Ectodermal cell (in vitro differentiated cells): ENCODE measurements around the gene HTR3A. TPM values are rescaled to one million over a fixed set of nuclear protein-coding genes. Genes with fewer than 3 reads are reported as not detected.
"Not testable (repeated sequence)": the region's sequence is repeated elsewhere in the genome, so short reads cannot be mapped to it uniquely, and the experiment has no call there.

ENCODE experiments used
- H3K27ac ChIP-seq: 2 replicates; pipeline ENCODE4 v1.7.0; 2013; ENCODE audit warnings: mild to moderate bottlenecking, low read depth, low read length; ENCODE audit not compliant: insufficient read depth, poor library complexity, severe bottlenecking
- H3K27me3 ChIP-seq: 2 replicates; pipeline ENCODE4 v1.7.0; 2013; ENCODE audit warnings: mild to moderate bottlenecking, low read length; ENCODE audit not compliant: insufficient read depth, control insufficient read depth, poor library complexity, severe bottlenecking
- H3K36me3 ChIP-seq: one replicate; pipeline ENCODE4 v1.7.0; 2013; ENCODE audit warnings: low read length; ENCODE audit not compliant: control insufficient read depth, insufficient read depth
- H3K4me1 ChIP-seq: one replicate; pipeline ENCODE4 v1.7.0; 2013; ENCODE audit warnings: low read length; ENCODE audit not compliant: control insufficient read depth, insufficient read depth
- H3K4me3 ChIP-seq: 2 replicates; pipeline ENCODE4 v1.7.0; 2013; ENCODE audit warnings: low read depth, low read length, control low read depth; ENCODE audit not compliant: insufficient read depth
- H3K9me3 ChIP-seq: 2 replicates; pipeline ENCODE4 v1.7.0; 2013; ENCODE audit warnings: mild to moderate bottlenecking, low read length, moderate library complexity; ENCODE audit not compliant: control insufficient read depth
- WGBS, 2 experiments: methylation state at CpG; one replicate each; pipeline ENCODE4 v1.1.7; 2013; ENCODE audit warnings: missing lambda C conversion rate in 2 of 2; 5-methylcytosine and 5-hydroxymethylcytosine counted together
- polyA plus RNA-seq, 4 experiments: library from polyadenylated mRNA; stranded (reverse); fragments of 50-300 nt; gene quantifications; one replicate each; pipeline ENCODE4 v1.2.3, GENCODE V29; 2013

Gene HTR3A
- polyA plus RNA-seq (2013, experiment 1 of 4) = 0.70 TPM
- polyA plus RNA-seq (2013, experiment 2 of 4) = 0.46 TPM
- 0.48 TPM for polyA plus RNA-seq (2013, experiment 3 of 4)
- polyA plus RNA-seq (2013, experiment 4 of 4) = 0.28 TPM

DNA sequence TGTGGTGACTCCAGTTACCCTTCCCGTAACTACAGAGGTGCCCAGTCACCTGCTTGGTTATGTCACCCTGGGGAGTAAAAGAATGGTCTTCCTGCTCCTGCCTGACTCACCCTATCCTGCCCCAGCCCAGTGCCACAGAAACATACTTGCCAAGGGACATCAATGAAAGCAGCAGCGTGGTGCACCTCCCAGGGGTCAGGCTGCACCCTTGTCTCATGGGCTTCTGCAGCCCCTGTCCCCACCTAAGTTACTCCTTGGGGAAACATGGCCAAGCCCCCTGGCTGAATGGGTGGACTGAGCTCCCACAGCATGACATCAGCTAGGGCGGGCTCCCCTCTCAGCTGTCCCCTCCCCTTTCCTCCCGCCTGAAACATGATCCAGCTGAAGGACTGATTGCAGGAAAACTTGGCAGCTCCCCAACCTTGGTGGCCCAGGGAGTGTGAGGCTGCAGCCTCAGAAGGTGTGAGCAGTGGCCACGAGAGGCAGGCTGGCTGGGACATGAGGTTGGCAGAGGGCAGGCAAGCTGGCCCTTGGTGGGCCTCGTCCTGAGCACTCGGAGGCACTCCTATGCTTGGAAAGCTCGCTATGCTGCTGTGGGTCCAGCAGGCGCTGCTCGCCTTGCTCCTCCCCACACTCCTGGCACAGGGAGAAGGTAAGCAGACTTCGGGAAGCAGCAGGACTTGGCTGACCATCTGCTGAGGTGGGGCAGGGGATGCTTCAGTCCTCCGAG, at the start of gene HTR3A:
HTR3A (plus strand) TSS at position 368 of the 730 bp plus-strand sequence; CDS start at position 586, 218 bp downstream.
- Histone ChIP-seq H3K9me3 (no peaks in the 10 kb centered on the region), H3K27me3 (no peaks in the 10 kb centered on the region), H3K4me1 (peaks cover 17% of the 10 kb centered on the region), H3K4me3 (no peak within 1 kb of the TSS), H3K36me3 (no peaks in the 10 kb centered on the region), H3K27ac (no peak within 1 kb of the TSS)
- WGBS, 2 experiments = 18% methylated on average over 12 of the region's 12 CpGs

DNA sequence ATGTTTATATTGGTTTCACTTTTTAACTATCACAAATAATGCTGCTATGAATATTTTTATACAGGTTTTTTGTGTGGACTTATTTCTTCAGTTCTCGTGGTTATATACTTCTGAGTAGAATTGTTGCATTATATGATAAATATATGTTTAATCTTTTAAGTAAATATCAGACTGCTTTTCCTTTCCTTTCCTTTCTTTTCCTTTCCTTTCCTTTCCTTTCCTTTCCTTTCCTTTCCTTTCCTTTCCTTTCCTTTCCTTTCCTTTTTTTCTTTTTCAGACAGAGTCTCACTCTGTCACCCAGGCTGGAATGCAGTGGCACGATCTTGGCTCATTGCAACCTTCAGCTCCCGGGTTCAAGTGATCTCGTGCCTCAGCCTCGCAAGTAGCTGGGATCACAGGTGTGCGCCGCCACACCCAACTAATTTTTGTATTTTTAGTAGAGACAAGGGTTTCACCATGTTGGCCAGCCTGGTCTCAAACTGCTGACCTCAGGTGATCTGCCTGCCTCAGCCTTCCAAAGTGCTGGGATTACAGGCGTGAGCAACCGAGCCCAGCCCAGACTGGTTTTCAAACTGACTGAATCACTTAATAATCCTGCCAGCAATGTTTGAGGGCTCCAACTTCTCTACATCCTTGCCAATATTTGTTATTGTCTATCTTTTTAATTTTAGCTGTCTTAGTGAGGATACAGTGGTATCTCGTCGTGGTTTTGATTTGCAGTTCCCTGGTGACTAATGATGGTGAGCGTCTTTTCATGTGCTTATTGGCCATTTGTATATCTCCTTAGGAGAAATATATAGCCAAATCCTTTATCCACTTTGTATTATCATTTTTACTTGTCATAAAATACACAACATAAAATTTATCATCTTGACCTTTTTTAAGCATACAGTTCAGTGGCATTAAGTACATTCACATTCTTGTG, 48.4 kb upstream of the HTR3A start:
- Histone ChIP-seq H3K36me3 (no peaks in the 10 kb centered on the region), H3K9me3 (no peaks in the 10 kb centered on the region), H3K27me3 (no peaks in the 10 kb centered on the region), H3K27ac (no peak overlapping the region), H3K4me1 (no peaks in the 10 kb centered on the region), H3K4me3 (no peak overlapping the region)
- 87 to 92% methylated on average over 11 of the region's 12 CpGs for WGBS, 2 experiments

DNA sequence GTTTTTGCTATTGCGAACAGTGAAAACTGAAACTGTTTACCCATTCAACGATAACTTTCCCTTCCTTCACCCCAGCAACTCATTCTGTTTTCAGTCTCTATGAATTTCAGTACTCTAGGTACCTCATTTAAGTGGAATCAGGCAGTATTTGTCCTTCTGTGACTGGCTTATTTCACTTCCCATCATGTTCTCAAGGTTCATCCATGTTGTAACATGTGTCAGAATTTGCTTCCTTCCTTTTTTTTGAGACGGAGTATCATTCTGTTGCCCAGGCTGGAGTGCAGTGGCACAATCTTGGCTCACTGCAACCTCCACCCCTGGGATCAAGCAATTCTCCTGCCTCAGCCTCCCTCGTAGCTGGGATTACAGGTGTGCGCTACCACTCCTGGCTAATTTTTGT, 46.6 kb upstream of the HTR3A start:
- no peaks in the 10 kb centered on the region for H3K9me3 ChIP-seq
- no peaks in the 10 kb centered on the region for H3K27me3 ChIP-seq
- H3K4me3 ChIP-seq = no peak overlapping the region
- no peak overlapping the region for H3K27ac ChIP-seq
- H3K36me3 ChIP-seq = no peaks in the 10 kb centered on the region
- 90 to 97% methylated on average over 5 of the region's 5 CpGs for whole genome bisulfite sequencing, 2 experiments
- no peaks in the 10 kb centered on the region for H3K4me1 ChIP-seq

DNA sequence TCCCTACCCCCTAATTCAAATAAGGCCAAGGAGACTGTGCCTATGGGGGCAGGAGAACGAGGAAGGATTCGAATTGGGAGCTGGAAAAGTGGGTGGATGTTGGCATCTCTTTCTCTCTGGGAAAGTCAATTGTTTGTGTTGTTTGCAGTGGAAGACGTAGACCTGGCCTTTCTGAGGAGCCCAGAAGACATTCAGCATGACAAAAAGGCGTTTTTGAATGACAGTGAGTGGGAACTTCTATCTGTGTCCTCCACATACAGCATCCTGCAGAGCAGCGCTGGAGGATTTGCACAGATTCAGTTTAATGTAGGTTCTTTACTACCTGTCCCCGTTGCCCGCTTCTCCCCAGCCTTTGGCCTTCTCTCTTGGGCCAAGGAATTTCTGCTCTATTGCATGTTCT, 42.1 kb upstream of the HTR3A start:
- Histone ChIP-seq H3K9me3 (no peaks in the 10 kb centered on the region), H3K4me3 (no peak overlapping the region), H3K27me3 (no peaks in the 10 kb centered on the region), H3K4me1 (no peaks in the 10 kb centered on the region), H3K27ac (no peak overlapping the region), H3K36me3 (no peaks in the 10 kb centered on the region)
- WGBS, 2 experiments = 44 to 49% methylated on average over 7 of the region's 7 CpGs

DNA sequence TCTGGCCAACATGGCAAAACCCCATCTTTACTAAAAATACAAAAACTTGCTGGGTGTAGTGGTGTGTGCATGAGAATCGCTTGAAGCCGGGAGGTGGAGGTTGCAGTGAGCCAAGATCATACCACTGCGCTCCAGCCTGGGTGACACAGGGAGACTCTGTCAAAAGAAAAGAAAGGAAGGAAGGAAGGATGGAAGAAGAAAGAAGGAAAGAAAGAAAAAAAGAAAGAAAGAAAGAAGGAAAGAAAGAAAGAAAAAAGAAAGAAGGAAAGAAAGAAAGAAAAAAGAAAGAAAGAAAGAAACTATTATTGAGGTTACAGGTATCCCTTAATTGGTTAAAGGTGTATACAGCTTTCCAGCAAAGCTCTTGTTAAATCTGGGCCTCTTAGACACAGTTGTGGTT, 40.7 kb upstream of the HTR3A start:
- not testable (repeated sequence) for H3K27me3 ChIP-seq, H3K9me3 ChIP-seq, H3K4me3 ChIP-seq, H3K36me3 ChIP-seq, H3K4me1 ChIP-seq, H3K27ac ChIP-seq
- WGBS, 2 experiments = 92 to 97% methylated on average over 3 of the region's 3 CpGs

DNA sequence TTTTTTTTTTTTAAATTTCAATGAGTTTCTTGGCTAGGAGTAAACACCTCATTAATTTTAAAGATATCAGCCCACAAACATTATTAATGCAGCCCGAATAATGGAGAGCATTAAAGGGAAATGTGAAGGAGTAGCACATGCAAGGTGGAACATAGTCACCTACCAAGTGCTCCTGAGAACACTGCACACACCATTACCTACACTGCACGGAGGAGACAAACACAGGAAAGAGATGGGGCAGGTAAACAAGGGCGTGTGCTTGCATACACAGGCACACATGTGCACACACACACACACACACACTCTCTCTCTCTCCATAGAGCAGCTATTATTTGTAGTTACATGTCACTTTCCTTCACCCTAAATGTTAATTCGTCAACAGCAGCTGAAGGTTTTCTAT, 40.1 kb upstream of the HTR3A start:
- Histone ChIP-seq H3K4me1 (no peaks in the 10 kb centered on the region), H3K9me3 (no peaks in the 10 kb centered on the region), H3K27ac (no peak overlapping the region), H3K36me3 (no peaks in the 10 kb centered on the region), H3K27me3 (no peaks in the 10 kb centered on the region), H3K4me3 (no peak overlapping the region)
- WGBS, 2 experiments = 88 to 90% methylated on average over 2 to 3 of the region's 4 CpGs

DNA sequence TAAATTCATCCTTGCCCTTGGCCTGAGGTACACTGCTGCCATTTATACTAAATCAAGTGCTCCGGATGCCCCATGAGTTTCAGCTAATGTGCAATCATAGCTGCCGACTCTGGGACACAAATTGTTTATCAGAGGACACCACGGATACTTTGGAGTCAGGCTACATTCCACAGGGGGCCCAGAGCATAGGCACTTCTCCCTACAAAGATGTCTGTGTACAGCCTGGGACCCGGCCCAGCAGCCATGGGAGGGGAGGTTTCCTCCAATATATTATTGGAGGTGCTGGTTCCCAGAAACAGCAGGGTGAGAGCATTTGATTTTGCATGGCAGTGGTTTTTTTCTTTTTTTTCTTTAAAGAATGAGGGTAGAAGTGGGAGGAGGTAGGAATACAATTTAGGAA, 39.0 kb upstream of the HTR3A start:
- no peaks in the 10 kb centered on the region for H3K9me3 ChIP-seq
- H3K36me3 ChIP-seq = no peaks in the 10 kb centered on the region
- no peak overlapping the region for H3K27ac ChIP-seq
- H3K4me3 ChIP-seq = no peak overlapping the region
- no peaks in the 10 kb centered on the region for H3K27me3 ChIP-seq
- no peaks in the 10 kb centered on the region for H3K4me1 ChIP-seq
- 91 to 92% methylated on average over 4 of the region's 4 CpGs for WGBS, 2 experiments

DNA sequence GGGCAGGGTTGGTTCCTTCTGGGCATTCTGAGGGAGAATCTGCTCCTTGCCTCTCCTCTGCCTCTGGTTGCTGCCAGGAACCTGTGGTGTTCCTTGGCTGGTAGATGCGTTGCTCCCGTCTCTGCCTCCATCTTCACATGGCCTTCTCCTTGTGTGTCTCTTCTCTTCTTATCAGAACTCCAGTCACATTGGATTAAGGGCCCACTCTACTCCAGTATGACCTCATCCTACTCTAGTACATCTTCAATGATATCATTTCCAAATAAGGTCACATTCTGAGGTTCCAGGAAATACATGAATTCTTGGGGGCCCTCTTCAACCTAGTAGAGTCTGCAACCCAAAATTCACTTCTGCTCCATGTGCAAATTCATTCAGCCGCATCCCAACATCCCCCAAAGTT, 37.0 kb upstream of the HTR3A start:
- no peaks in the 10 kb centered on the region for H3K9me3 ChIP-seq
- no peaks in the 10 kb centered on the region for H3K27me3 ChIP-seq
- no peaks in the 10 kb centered on the region for H3K36me3 ChIP-seq
- H3K4me1 ChIP-seq = no peaks in the 10 kb centered on the region
- no peak overlapping the region for H3K4me3 ChIP-seq
- WGBS, 2 experiments = 73 to 81% methylated on average over 3 of the region's 3 CpGs
- no peak overlapping the region for H3K27ac ChIP-seq

DNA sequence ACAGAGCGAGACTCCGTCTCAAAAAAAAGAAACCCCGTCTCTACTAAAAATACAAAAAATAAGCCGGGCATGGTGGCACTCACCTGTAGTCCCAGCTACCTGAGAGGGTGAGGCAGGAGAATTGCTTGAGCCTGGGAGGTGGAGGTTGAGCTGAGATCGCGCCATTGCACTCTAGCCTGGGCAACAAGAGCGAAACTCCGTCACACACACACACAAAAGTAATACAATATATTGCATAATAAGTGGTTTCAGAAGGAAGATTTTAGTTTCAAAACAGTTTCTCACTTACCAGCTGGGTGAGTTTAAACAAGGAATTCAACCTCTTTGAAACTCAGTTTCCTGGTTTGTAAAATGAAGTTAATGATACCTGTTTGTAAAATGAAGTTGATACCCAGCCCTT, 32.7 kb upstream of the HTR3A start:
- no peaks in the 10 kb centered on the region for H3K9me3 ChIP-seq
- H3K4me3 ChIP-seq = no peak overlapping the region
- no peaks in the 10 kb centered on the region for H3K4me1 ChIP-seq
- no peaks in the 10 kb centered on the region for H3K36me3 ChIP-seq
- H3K27me3 ChIP-seq = no peaks in the 10 kb centered on the region
- no peak overlapping the region for H3K27ac ChIP-seq
- 87 to 99% methylated on average over 4 of the region's 8 CpGs for WGBS, 2 experiments

DNA sequence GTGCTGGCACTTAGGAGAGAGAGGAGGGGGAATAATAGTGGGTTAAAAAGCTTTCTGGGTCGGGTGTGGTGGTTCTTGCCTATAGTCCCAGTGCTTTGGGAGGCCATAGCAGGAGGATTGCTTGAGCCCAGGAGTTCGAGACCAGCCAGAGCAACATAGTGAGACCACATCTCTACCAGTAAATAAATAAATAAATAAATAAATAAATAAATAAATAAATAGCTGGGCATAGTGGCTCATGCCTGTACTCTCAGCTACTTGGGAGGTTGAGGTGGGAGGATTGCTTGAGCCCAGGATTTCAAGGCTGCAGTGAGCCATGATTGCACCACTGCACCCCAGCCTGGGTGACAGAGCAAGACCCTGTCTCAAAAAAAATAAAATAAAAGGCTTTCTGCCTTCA, 28.7 kb upstream of the HTR3A start:
- H3K27ac ChIP-seq, H3K9me3 ChIP-seq, H3K4me1 ChIP-seq, H3K27me3 ChIP-seq, H3K4me3 ChIP-seq, H3K36me3 ChIP-seq: not testable (repeated sequence)
- 90 to 92% methylated on average over 1 to 2 of the region's 2 CpGs for WGBS, 2 experiments
